Measurements from ENCODE around the gene HACD2. TPM values are rescaled to one million over a fixed set of nuclear protein-coding genes. Genes with fewer than 3 reads are reported as not detected.

HACD2 gene
- total and polyA plus RNA-seq, 2 experiments from 2014 or later = 27.0 to 41.2 TPM

GRCh38 chr3:123568034-123568433, 16.8 kb downstream of the HACD2 start:
- Histone ChIP-seq H3K4me2 (ENCODE audit: unreplicated experiment) (no peak overlapping the region), H4K20me1 (ENCODE audit: insufficient read depth) (no peaks in the 10 kb centered on the region), H3K27ac (no peak overlapping the region), H3K4me3 (no peak overlapping the region), H3F3A (ENCODE audit: insufficient read depth) (0 out of 2 replicates have a peak, but pooled peaks cover under 1% of the 10 kb centered on the region), H3K4me1 (ENCODE audit: insufficient read depth) (no peaks in the 10 kb centered on the region), H3K36me3 (ENCODE audit: low read depth) (no peaks in the 10 kb centered on the region), H3K27me3 (replicated peaks; ENCODE audit: insufficient read depth) (no peaks in the 10 kb centered on the region), H3K9ac (no peak overlapping the region), H3K9me3 (ENCODE audit: low read depth) (no peaks in the 10 kb centered on the region), H3K9me2 (ENCODE audit: insufficient read depth) (no peaks in the 10 kb centered on the region), H2AFZ (no peak overlapping the region), H3K79me2 (ENCODE audit: insufficient read depth) (peaks cover 39% of the 10 kb centered on the region)
- in situ Hi-C loops (cut with MboI) = no loop called here
- no peak for DNase-seq
- TF ChIP-seq EZH2 (IDR thresholded peaks at IDR 0.05; ENCODE audit: insufficient read depth, poor library complexity, severe bottlenecking) (no peak), EZH2phosphoT487 (IDR thresholded peaks at IDR 0.05; ENCODE audit: insufficient read depth, low read depth) (no peak)
- 87 to 93% methylated on average over 7 of the region's 7 CpGs for WGBS, 2 experiments (ENCODE audit: low coverage in 1 of 2, low lambda C conversion rate in 2 of 2, missing lambda C conversion rate in 2 of 2)

DNA sequence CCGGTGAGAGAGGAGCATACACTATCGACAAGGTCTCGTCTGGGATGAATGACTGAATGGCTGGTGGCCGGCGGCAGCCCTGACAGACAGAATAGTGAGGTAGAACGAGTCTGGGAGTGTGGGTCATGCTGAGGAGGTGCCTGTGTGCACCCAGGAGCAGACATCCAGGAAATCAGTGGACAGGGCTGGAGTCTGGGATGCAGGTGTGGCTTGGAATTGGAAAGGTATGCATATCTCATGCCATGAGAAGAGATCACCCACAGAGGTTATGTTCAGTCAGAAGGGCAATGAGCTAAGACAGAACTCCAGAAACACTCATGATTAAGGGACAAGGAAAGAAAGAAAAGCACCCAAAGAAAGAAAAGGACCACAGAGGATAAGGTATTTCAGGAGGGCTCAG, 20.8 kb downstream of the HACD2 start:
- Histone ChIP-seq H3K9me2 (ENCODE audit: insufficient read depth) (no peaks in the 10 kb centered on the region), H3K4me3 (no peak overlapping the region), H3K79me2 (ENCODE audit: insufficient read depth) (peaks cover 12% of the 10 kb centered on the region), H3K4me1 (ENCODE audit: insufficient read depth) (no peaks in the 10 kb centered on the region), H3K4me2 (ENCODE audit: unreplicated experiment) (no peak overlapping the region), H3F3A (ENCODE audit: insufficient read depth) (0 out of 2 replicates have a peak, but pooled peaks cover 5% of the 10 kb centered on the region), H3K36me3 (ENCODE audit: low read depth) (no peaks in the 10 kb centered on the region), H3K27ac (no peak overlapping the region), H3K27me3 (replicated peaks; ENCODE audit: insufficient read depth) (no peaks in the 10 kb centered on the region), H2AFZ (no peak overlapping the region), H3K9ac (no peak overlapping the region), H4K20me1 (ENCODE audit: insufficient read depth) (no peaks in the 10 kb centered on the region), H3K9me3 (ENCODE audit: low read depth) (no peaks in the 10 kb centered on the region)
- DNase-seq = no peak
- WGBS, 2 experiments (ENCODE audit: low coverage in 1 of 2, low lambda C conversion rate in 2 of 2, missing lambda C conversion rate in 2 of 2) = 89 to 92% methylated on average over 6 of the region's 6 CpGs
- in situ Hi-C loops (cut with MboI) = no loop called here
- TF ChIP-seq EZH2 (IDR thresholded peaks at IDR 0.05; ENCODE audit: insufficient read depth, poor library complexity, severe bottlenecking) (no peak), EZH2phosphoT487 (IDR thresholded peaks at IDR 0.05; ENCODE audit: insufficient read depth, low read depth) (no peak)

GRCh38 chr3:123562547-123562946, 22.3 kb downstream of the HACD2 start:
- Histone ChIP-seq H3K36me3 (ENCODE audit: low read depth) (no peaks in the 10 kb centered on the region), H3K4me1 (ENCODE audit: insufficient read depth) (no peaks in the 10 kb centered on the region), H4K20me1 (ENCODE audit: insufficient read depth) (no peaks in the 10 kb centered on the region), H3K79me2 (ENCODE audit: insufficient read depth) (no peaks in the 10 kb centered on the region), H3K27me3 (replicated peaks; ENCODE audit: insufficient read depth) (no peaks in the 10 kb centered on the region), H3K9me2 (ENCODE audit: insufficient read depth) (no peaks in the 10 kb centered on the region), H3K4me3 (no peak overlapping the region), H3K9ac (no peak overlapping the region), H2AFZ (no peak overlapping the region), H3K27ac (no peak overlapping the region), H3K4me2 (ENCODE audit: unreplicated experiment) (no peak overlapping the region), H3K9me3 (ENCODE audit: low read depth) (no peaks in the 10 kb centered on the region), H3F3A (ENCODE audit: insufficient read depth) (0 out of 2 replicates have a peak, but pooled peaks cover 5% of the 10 kb centered on the region)
- in situ Hi-C loops (cut with MboI) = no loop called here
- TF ChIP-seq EZH2 (IDR thresholded peaks at IDR 0.05; ENCODE audit: insufficient read depth, poor library complexity, severe bottlenecking) (no peak), EZH2phosphoT487 (IDR thresholded peaks at IDR 0.05; ENCODE audit: insufficient read depth, low read depth) (no peak)
- peak; percentile 22 for DNase-seq
- WGBS, 2 experiments (ENCODE audit: low coverage in 1 of 2, low lambda C conversion rate in 2 of 2, missing lambda C conversion rate in 2 of 2) = 90 to 96% methylated on average over 1 of the region's 1 CpG

GRCh38 chr3:123561188-123561587, 23.7 kb downstream of the HACD2 start:
- Histone ChIP-seq H3K9me2 (ENCODE audit: insufficient read depth) (no peaks in the 10 kb centered on the region), H4K20me1 (ENCODE audit: insufficient read depth) (no peaks in the 10 kb centered on the region), H2AFZ (no peak overlapping the region), H3K9ac (no peak overlapping the region), H3K4me1 (ENCODE audit: insufficient read depth) (no peaks in the 10 kb centered on the region), H3K4me2 (ENCODE audit: unreplicated experiment) (no peak overlapping the region), H3K9me3 (ENCODE audit: low read depth) (no peaks in the 10 kb centered on the region), H3K27ac (no peak overlapping the region), H3K4me3 (no peak overlapping the region), H3K79me2 (ENCODE audit: insufficient read depth) (peaks cover 1% of the 10 kb centered on the region; the same call in 1 of the 2 replicates), H3K36me3 (ENCODE audit: low read depth) (no peaks in the 10 kb centered on the region), H3F3A (ENCODE audit: insufficient read depth) (0 out of 2 replicates have a peak, but pooled peaks cover 5% of the 10 kb centered on the region), H3K27me3 (replicated peaks; ENCODE audit: insufficient read depth) (no peaks in the 10 kb centered on the region)
- TF ChIP-seq EZH2 (IDR thresholded peaks at IDR 0.05; ENCODE audit: insufficient read depth, poor library complexity, severe bottlenecking) = no peak
- TF ChIP-seq EZH2phosphoT487 (IDR thresholded peaks at IDR 0.05; ENCODE audit: insufficient read depth, low read depth) = no peak
- in situ Hi-C loops (cut with MboI) = no loop called here
- WGBS, 2 experiments (ENCODE audit: low coverage in 1 of 2, low lambda C conversion rate in 2 of 2, missing lambda C conversion rate in 2 of 2) = 47 to 48% methylated on average over 2 of the region's 2 CpGs
- no peak for DNase-seq

Data from GM23248 (cell line).